Measurements from ENCODE around the gene SF1. TPM values are rescaled to one million over a fixed set of nuclear protein-coding genes. Genes with fewer than 3 reads are reported as not detected.

The SF1 gene
- total and polyA plus RNA-seq, 9 of the 15 experiments (the other 6 are each of a cell fraction or from before 2014, with no cell fraction given) = 13.1 to 334 (median 111) TPM

- TF ChIP-seq MYBL2 (IDR thresholded peaks at IDR 0.05; ENCODE audit: low read depth) (no peak), MYBL2 (CRISPR knock-in tag; IDR thresholded peaks at IDR 0.05; ENCODE audit: borderline replicate concordance) (no peak), ELF4 (CRISPR knock-in tag; IDR thresholded peaks at IDR 0.05) (no peak), FOXP1 (CRISPR knock-in tag; IDR thresholded peaks at IDR 0.05) (no peak), CSDE1 (IDR thresholded peaks at IDR 0.05) (no peak), HNRNPH1 (optimal IDR thresholded peaks at IDR 0.05; ENCODE audit: low read depth, low read length) (no peak), BDP1 (IDR thresholded peaks at IDR 0.05; ENCODE audit: insufficient read depth, insufficient read length) (no peak), CHCHD3 (CRISPR knock-in tag; IDR thresholded peaks at IDR 0.05) (no peak), ZNF140 (CRISPR knock-in tag; IDR thresholded peaks at IDR 0.05) (no peak), PKNOX1 (IDR thresholded peaks at IDR 0.05) (peak; percentile 42), ZNF766 (CRISPR knock-in tag; conservative IDR thresholded peaks at IDR 0.05) (no peak), HMG20B (CRISPR knock-in tag; IDR thresholded peaks at IDR 0.05) (no peak), ZNF146 (CRISPR knock-in tag; IDR thresholded peaks at IDR 0.05; ENCODE audit: unreplicated experiment) (no peak), XRCC3 (IDR thresholded peaks at IDR 0.05) (no peak), SRSF7 (optimal IDR thresholded peaks at IDR 0.05; ENCODE audit: low read depth, low read length) (no peak), SMAD1 (IDR thresholded peaks at IDR 0.05; ENCODE audit: low read depth, low read length, partially characterized antibody) (no peak), DIDO1 (tag; IDR thresholded peaks at IDR 0.05; ENCODE audit: low read depth) (no peak)
- TF ChIP-seq, protein P1, sequence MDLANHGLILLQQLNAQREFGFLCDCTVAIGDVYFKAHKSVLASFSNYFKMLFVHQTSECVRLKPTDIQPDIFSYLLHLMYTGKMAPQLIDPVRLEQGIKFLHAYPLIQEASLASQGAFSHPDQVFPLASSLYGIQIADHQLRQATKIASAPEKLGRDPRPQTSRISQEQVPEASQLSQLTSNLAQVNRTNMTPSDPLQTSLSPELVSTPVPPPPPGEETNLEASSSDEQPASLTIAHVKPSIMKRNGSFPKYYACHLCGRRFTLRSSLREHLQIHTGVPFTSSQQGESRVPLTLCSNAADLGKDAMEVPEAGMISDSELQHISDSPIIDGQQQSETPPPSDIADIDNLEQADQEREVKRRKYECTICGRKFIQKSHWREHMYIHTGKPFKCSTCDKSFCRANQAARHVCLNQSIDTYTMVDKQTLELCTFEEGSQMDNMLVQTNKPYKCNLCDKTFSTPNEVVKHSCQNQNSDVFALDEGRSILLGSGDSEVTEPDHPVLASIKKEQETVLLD (IDR thresholded peaks at IDR 0.05) = no peak
- TF ChIP-seq, protein P2, sequence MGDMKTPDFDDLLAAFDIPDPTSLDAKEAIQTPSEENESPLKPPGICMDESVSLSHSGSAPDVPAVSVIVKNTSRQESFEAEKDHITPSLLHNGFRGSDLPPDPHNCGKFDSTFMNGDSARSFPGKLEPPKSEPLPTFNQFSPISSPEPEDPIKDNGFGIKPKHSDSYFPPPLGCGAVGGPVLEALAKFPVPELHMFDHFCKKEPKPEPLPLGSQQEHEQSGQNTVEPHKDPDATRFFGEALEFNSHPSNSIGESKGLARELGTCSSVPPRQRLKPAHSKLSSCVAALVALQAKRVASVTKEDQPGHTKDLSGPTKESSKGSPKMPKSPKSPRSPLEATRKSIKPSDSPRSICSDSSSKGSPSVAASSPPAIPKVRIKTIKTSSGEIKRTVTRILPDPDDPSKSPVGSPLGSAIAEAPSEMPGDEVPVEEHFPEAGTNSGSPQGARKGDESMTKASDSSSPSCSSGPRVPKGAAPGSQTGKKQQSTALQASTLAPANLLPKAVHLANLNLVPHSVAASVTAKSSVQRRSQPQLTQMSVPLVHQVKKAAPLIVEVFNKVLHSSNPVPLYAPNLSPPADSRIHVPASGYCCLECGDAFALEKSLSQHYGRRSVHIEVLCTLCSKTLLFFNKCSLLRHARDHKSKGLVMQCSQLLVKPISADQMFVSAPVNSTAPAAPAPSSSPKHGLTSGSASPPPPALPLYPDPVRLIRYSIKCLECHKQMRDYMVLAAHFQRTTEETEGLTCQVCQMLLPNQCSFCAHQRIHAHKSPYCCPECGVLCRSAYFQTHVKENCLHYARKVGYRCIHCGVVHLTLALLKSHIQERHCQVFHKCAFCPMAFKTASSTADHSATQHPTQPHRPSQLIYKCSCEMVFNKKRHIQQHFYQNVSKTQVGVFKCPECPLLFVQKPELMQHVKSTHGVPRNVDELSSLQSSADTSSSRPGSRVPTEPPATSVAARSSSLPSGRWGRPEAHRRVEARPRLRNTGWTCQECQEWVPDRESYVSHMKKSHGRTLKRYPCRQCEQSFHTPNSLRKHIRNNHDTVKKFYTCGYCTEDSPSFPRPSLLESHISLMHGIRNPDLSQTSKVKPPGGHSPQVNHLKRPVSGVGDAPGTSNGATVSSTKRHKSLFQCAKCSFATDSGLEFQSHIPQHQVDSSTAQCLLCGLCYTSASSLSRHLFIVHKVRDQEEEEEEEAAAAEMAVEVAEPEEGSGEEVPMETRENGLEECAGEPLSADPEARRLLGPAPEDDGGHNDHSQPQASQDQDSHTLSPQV (IDR thresholded peaks at IDR 0.05) = no peak
- TF ChIP-seq, protein P3, sequence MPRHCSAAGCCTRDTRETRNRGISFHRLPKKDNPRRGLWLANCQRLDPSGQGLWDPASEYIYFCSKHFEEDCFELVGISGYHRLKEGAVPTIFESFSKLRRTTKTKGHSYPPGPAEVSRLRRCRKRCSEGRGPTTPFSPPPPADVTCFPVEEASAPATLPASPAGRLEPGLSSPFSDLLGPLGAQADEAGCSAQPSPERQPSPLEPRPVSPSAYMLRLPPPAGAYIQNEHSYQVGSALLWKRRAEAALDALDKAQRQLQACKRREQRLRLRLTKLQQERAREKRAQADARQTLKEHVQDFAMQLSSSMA (CRISPR knock-in tag; IDR thresholded peaks at IDR 0.05) = 0 out of 2 replicates have a peak, but pooled peaks have one; percentile 21
- TF ChIP-seq, protein P4, sequence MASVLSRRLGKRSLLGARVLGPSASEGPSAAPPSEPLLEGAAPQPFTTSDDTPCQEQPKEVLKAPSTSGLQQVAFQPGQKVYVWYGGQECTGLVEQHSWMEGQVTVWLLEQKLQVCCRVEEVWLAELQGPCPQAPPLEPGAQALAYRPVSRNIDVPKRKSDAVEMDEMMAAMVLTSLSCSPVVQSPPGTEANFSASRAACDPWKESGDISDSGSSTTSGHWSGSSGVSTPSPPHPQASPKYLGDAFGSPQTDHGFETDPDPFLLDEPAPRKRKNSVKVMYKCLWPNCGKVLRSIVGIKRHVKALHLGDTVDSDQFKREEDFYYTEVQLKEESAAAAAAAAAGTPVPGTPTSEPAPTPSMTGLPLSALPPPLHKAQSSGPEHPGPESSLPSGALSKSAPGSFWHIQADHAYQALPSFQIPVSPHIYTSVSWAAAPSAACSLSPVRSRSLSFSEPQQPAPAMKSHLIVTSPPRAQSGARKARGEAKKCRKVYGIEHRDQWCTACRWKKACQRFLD (CRISPR knock-in tag; IDR thresholded peaks at IDR 0.05) = no peak; the same call in 1 of the 2 replicates
Measured at GRCh38 chr11:64803158-64803845, 25.0 kb upstream of the SF1 start, which contains the start of gene MAP4K2 (continued).

Data from K562 (cell line).